NT2/D1 (cell line): Measurements from ENCODE around the gene SIRPD.
"Not testable (repeated sequence)": the region's sequence is repeated elsewhere in the genome, so short reads cannot be mapped to it uniquely, and the experiment has no call there.

Source experiments
- DNase-seq: peaks from one replicate; pipeline ENCODE4 v3.0.0-alpha.2; 2011; ENCODE audit warnings: low read depth, low spot score
- H3K27me3 ChIP-seq: 2 replicates; pipeline ENCODE4 v1.6.0; 2011; ENCODE audit warnings: mild to moderate bottlenecking; ENCODE audit not compliant: insufficient read length, insufficient read depth
- H3K36me3 ChIP-seq: 2 replicates; pipeline ENCODE4 v1.6.1; 2011; ENCODE audit warnings: mild to moderate bottlenecking, low read length, mixed read lengths; ENCODE audit not compliant: insufficient read depth, insufficient read length
- H3K4me1 ChIP-seq: 2 replicates; pipeline ENCODE4 v1.5.1; 2011; ENCODE audit not compliant: insufficient read depth, insufficient read length
- H3K4me3 ChIP-seq: 2 replicates; pipeline ENCODE4 v1.5.1; 2011; ENCODE audit warnings: low read depth; ENCODE audit not compliant: insufficient read length
- H3K9ac ChIP-seq: 2 replicates; pipeline ENCODE4 v1.6.0; 2011; ENCODE audit warnings: low read depth; ENCODE audit not compliant: insufficient read length
- H3K9me3 ChIP-seq: 2 replicates; pipeline ENCODE4 v1.5.1; 2011; ENCODE audit warnings: mild to moderate bottlenecking, low read length; ENCODE audit not compliant: insufficient read depth
- SUZ12 ChIP-seq: IDR thresholded peaks from 2 replicates; pipeline ENCODE4 v1.6.1; 2011; ENCODE audit not compliant: insufficient read length, insufficient read depth; ENCODE audit errors: extremely low read depth
- YY1 ChIP-seq: IDR thresholded peaks from 2 replicates; pipeline ENCODE4 v1.6.1; 2011; ENCODE audit not compliant: insufficient read length, insufficient read depth
- ZNF274 ChIP-seq: IDR thresholded peaks from 2 replicates; pipeline ENCODE4 v1.6.1; 2011; ENCODE audit warnings: mild to moderate bottlenecking, low read depth, low read length

The SIRPD gene

GRCh38 chr20:1505871-1506270, 51.6 kb downstream of the SIRPD start:
- Histone ChIP-seq H3K9ac (no peak overlapping the region), H3K4me3 (no peak overlapping the region), H3K9me3 (peaks cover 20% of the 10 kb centered on the region; the same call in 1 of the 2 replicates), H3K36me3 (no peaks in the 10 kb centered on the region), H3K27me3 (no peaks in the 10 kb centered on the region), H3K4me1 (no peaks in the 10 kb centered on the region)
- TF ChIP-seq ZNF274 (no peak), SUZ12 (no peak), YY1 (no peak)
- no peak for DNase-seq

GRCh38 chr20:1505361-1505760, 52.1 kb downstream of the SIRPD start:
- Histone ChIP-seq H3K27me3 (no peaks in the 10 kb centered on the region), H3K36me3 (no peaks in the 10 kb centered on the region), H3K9me3 (peaks cover 20% of the 10 kb centered on the region; the same call in 1 of the 2 replicates), H3K4me1 (no peaks in the 10 kb centered on the region), H3K9ac (no peak overlapping the region), H3K4me3 (no peak overlapping the region)
- TF ChIP-seq ZNF274 (no peak), SUZ12 (no peak), YY1 (no peak)
- DNase-seq: no peak

- no peak overlapping the region for H3K4me3 ChIP-seq
- TF ChIP-seq SUZ12 (no peak), YY1 (no peak), ZNF274 (no peak)
- H3K9ac ChIP-seq: no peak overlapping the region
- peak; percentile 83 for DNase-seq
- peaks cover 20% of the 10 kb centered on the region; the same call in 1 of the 2 replicates for H3K9me3 ChIP-seq
- no peaks in the 10 kb centered on the region for H3K36me3 ChIP-seq
- no peaks in the 10 kb centered on the region for H3K4me1 ChIP-seq
- no peaks in the 10 kb centered on the region for H3K27me3 ChIP-seq
Observed at GRCh38 chr20:1503564-1504227, 53.8 kb downstream of the SIRPD start.

GRCh38 chr20:1500496-1500895, 57.0 kb downstream of the SIRPD start:
- peaks cover 20% of the 10 kb centered on the region; the same call in 1 of the 2 replicates for H3K9me3 ChIP-seq
- no peaks in the 10 kb centered on the region for H3K36me3 ChIP-seq
- H3K9ac ChIP-seq: no peak overlapping the region
- H3K4me1 ChIP-seq: no peaks in the 10 kb centered on the region
- H3K4me3 ChIP-seq: no peak overlapping the region
- no peaks in the 10 kb centered on the region for H3K27me3 ChIP-seq
- peak; percentile 6 for DNase-seq
- TF ChIP-seq ZNF274 (no peak), YY1 (no peak), SUZ12 (no peak)

GRCh38 chr20:1499528-1500420, 57.7 kb downstream of the SIRPD start:
- TF ChIP-seq SUZ12 (no peak), YY1 (no peak), ZNF274 (no peak)
- no peak for DNase-seq

GRCh38 chr20:1497371-1497770, 60.1 kb downstream of the SIRPD start:
- H3K9me3 ChIP-seq, H3K36me3 ChIP-seq, H3K9ac ChIP-seq, H3K4me3 ChIP-seq, DNase-seq, H3K27me3 ChIP-seq, H3K4me1 ChIP-seq: not testable (repeated sequence)

More at GRCh38 chr20:1499528-1500420, 57.7 kb downstream of the SIRPD start:
- peaks cover 20% of the 10 kb centered on the region; the same call in 1 of the 2 replicates for H3K9me3 ChIP-seq
- no peak overlapping the region for H3K4me3 ChIP-seq
- H3K27me3 ChIP-seq: no peaks in the 10 kb centered on the region
- no peaks in the 10 kb centered on the region for H3K4me1 ChIP-seq
- H3K9ac ChIP-seq: no peak overlapping the region
- no peaks in the 10 kb centered on the region for H3K36me3 ChIP-seq

- no peaks in the 10 kb centered on the region for H3K36me3 ChIP-seq
- H3K9ac ChIP-seq: no peak overlapping the region
- no peak for DNase-seq
- H3K4me1 ChIP-seq: no peaks in the 10 kb centered on the region
- H3K9me3 ChIP-seq: no peaks in the 10 kb centered on the region; the same call in 1 of the 2 replicates
- no peak overlapping the region for H3K4me3 ChIP-seq
- no peaks in the 10 kb centered on the region for H3K27me3 ChIP-seq
- no peak for TF ChIP-seq ZNF274
- TF ChIP-seq SUZ12: no peak
- TF ChIP-seq YY1: no peak
Observed at GRCh38 chr20:1496930-1497329, 60.6 kb downstream of the SIRPD start.
